Skin of body (tissue), 2 donors: ENCODE data around the gene NIT1. TPM values are rescaled to one million over a fixed set of nuclear protein-coding genes. Genes with fewer than 3 reads are reported as not detected.

ENCODE experiments used
- small RNA-seq: library from RNA; depleted of rRNA; stranded (forward); fragments of <200 nt; gene quantifications from one replicate; pipeline ENCODE3, GENCODE V24; 2014; ENCODE audit warnings: low replicate concordance
- total RNA-seq: library from RNA; depleted of rRNA; stranded (reverse); fragments of >200 nt; gene quantifications from one replicate; pipeline ENCODE4 v1.2.3, GENCODE V29; 2014

The NIT1 gene
- total RNA-seq, 1 donor from 2014 or later, result 19.3 TPM

Small RNA genes within 50 kb of the gene (small RNA-seq; reads per million reads assigned to genes)
- gene RF01225, result not detected

Other genes with a start within 250 kb of the NIT1 start
- gene ITLN1, start 232.9 kb upstream of the NIT1 start, total RNA-seq, result 0.49 TPM
- not detected for gene ITLN2, start 163.3 kb upstream of the NIT1 start, total RNA-seq
- 42.1 TPM for gene F11R, start 97.0 kb upstream of the NIT1 start, total RNA-seq
- 29.3 TPM for gene TSTD1, start 79.1 kb upstream of the NIT1 start, total RNA-seq
- 48.7 TPM for gene USF1, start 72.1 kb upstream of the NIT1 start, total RNA-seq
- gene ARHGAP30, start 48.2 kb upstream of the NIT1 start, total RNA-seq, result 7.9 TPM
- gene NECTIN4, start 28.5 kb upstream of the NIT1 start, total RNA-seq, result 49.6 TPM
- gene KLHDC9, start 19.7 kb upstream of the NIT1 start, total RNA-seq, result not detected
- gene PFDN2, start 68 bp upstream of the NIT1 start, total RNA-seq, result 25.4 TPM
- gene DEDD, start 14.6 kb downstream of the NIT1 start, total RNA-seq, result 18.7 TPM
- gene UFC1, start 35.9 kb downstream of the NIT1 start, total RNA-seq, result 74.5 TPM
- 8.4 TPM for gene USP21, start 41.4 kb downstream of the NIT1 start, total RNA-seq
- 16.7 TPM for gene PPOX, start 48.3 kb downstream of the NIT1 start, total RNA-seq
- gene B4GALT3, start 59.4 kb downstream of the NIT1 start, total RNA-seq, result 15.6 TPM
- 6.8 TPM for gene ADAMTS4, start 80.9 kb downstream of the NIT1 start, total RNA-seq
- gene NDUFS2, start 84.3 kb downstream of the NIT1 start, total RNA-seq, result 103 TPM
- gene FCER1G, start 97.2 kb downstream of the NIT1 start, total RNA-seq, result 12.4 TPM
- gene APOA2, start 105.5 kb downstream of the NIT1 start, total RNA-seq, result not detected
- 5.6 TPM for gene TOMM40L, start 108.0 kb downstream of the NIT1 start, total RNA-seq
- not detected for gene NR1I3, start 120.1 kb downstream of the NIT1 start, total RNA-seq
- gene PCP4L1, start 140.6 kb downstream of the NIT1 start, total RNA-seq, result 1.8 TPM
- 26.5 TPM for gene MPZ, start 191.9 kb downstream of the NIT1 start, total RNA-seq
- gene SDHC, start 196.3 kb downstream of the NIT1 start, total RNA-seq, result 28.4 TPM
- not detected for gene CFAP126, start 249.8 kb downstream of the NIT1 start, total RNA-seq